HFFc6 (cell line): ENCODE data around the gene DDX1. TPM values are rescaled to one million over a fixed set of nuclear protein-coding genes. Genes with fewer than 3 reads are reported as not detected.

Experiments used
- DNase-seq: peaks from one replicate; pipeline ENCODE4 v3.0.0-alpha.2; 2018
- H3K27ac Mint-ChIP-seq: 2 replicates; pipeline ENCODE4 v1.8.0; 2020; ENCODE audit warnings: mild to moderate bottlenecking, mixed read lengths
- H3K27me3 Mint-ChIP-seq: 2 replicates; pipeline ENCODE4 v1.8.0; 2021; ENCODE audit warnings: mild to moderate bottlenecking, moderate library complexity, mixed read lengths; ENCODE audit not compliant: insufficient read depth
- H3K36me3 Mint-ChIP-seq: 2 replicates; pipeline ENCODE4 v1.8.0; 2021; ENCODE audit warnings: low read depth, mixed read lengths
- H3K4me1 Mint-ChIP-seq: 2 replicates; pipeline ENCODE4 v1.8.0; 2020; ENCODE audit warnings: low read depth, mixed read lengths
- H3K4me3 Mint-ChIP-seq: 2 replicates; pipeline ENCODE4 v1.8.0; 2020; ENCODE audit warnings: mild to moderate bottlenecking, moderate library complexity, mixed read lengths
- H3K9me3 Mint-ChIP-seq: 2 replicates; pipeline ENCODE4 v1.8.0; 2020; ENCODE audit warnings: mild to moderate bottlenecking, mixed read lengths
- CTCF ChIP-seq: fragments of 200-600 bp; sonication (generic); IDR thresholded peaks from 2 replicates; pipeline ENCODE4 v1.5.0; 2021; ENCODE audit warnings: antibody characterized with exemption, mild to moderate bottlenecking
- total RNA-seq, 6 experiments: library from RNA; stranded (reverse); fragmentation: NEBNext Ultra II Directional; extraction: Animal tissue kit (Norgen Biotek cat#: 25700); gene quantifications; 2 replicates in 1 of 6; 3 replicates in 5 of 6; pipeline ENCODE4 v1.2.3, GENCODE V29; 2021

Gene DDX1
- total RNA-seq, 6 experiments from 2014 or later = 111 to 123 (median 113) TPM

- TF ChIP-seq CTCF = no peak
- Mint-ChIP-seq H3K9me3 (no peaks in the 10 kb centered on the region), H3K4me3 (no peak overlapping the region), H3K4me1 (peaks cover 33% of the 10 kb centered on the region), H3K36me3 (peaks cover 43% of the 10 kb centered on the region), H3K27me3 (no peaks in the 10 kb centered on the region; the same call in 1 of the 2 replicates), H3K27ac (no peak overlapping the region; the same call in 1 of the 2 replicates)
- DNase-seq = no peak
Observed at GRCh38 chr2:15633043-15633970, 41.6 kb downstream of the DDX1 start.

GRCh38 chr2:15633971-15634346 is 42.3 kb downstream of the DDX1 start:
- no peak for TF ChIP-seq CTCF
- peaks cover 40% of the 10 kb centered on the region for H3K4me1 Mint-ChIP-seq

GRCh38 chr2:15634846-15635490 is 43.3 kb downstream of the DDX1 start:
- H3K4me3 Mint-ChIP-seq = peak overlapping the region; percentile 7; the same call in 1 of the 2 replicates
- peaks cover 49% of the 10 kb centered on the region for H3K4me1 Mint-ChIP-seq
- H3K36me3 Mint-ChIP-seq = peaks cover 36% of the 10 kb centered on the region
- H3K9me3 Mint-ChIP-seq = no peaks in the 10 kb centered on the region
- DNase-seq = peak; percentile 32
- H3K27me3 Mint-ChIP-seq = no peaks in the 10 kb centered on the region; the same call in 1 of the 2 replicates
- peak overlapping the region; percentile 51 for H3K27ac Mint-ChIP-seq
- TF ChIP-seq CTCF = no peak

More at GRCh38 chr2:15633971-15634346, 42.3 kb downstream of the DDX1 start:
- no peak overlapping the region for H3K4me3 Mint-ChIP-seq
- H3K36me3 Mint-ChIP-seq = peaks cover 43% of the 10 kb centered on the region
- no peak for DNase-seq
- H3K27me3 Mint-ChIP-seq = no peaks in the 10 kb centered on the region; the same call in 1 of the 2 replicates
- H3K27ac Mint-ChIP-seq = no peak overlapping the region
- H3K9me3 Mint-ChIP-seq = no peaks in the 10 kb centered on the region

- Mint-ChIP-seq H3K4me1 (peaks cover 55% of the 10 kb centered on the region), H3K27ac (peak overlapping the region; percentile 64; the same call in 1 of the 2 replicates)
Observed at GRCh38 chr2:15636972-15637785, 45.5 kb downstream of the DDX1 start.

More at GRCh38 chr2:15636972-15637785, 45.5 kb downstream of the DDX1 start:
- Mint-ChIP-seq H3K9me3 (no peaks in the 10 kb centered on the region; the same call in 1 of the 2 replicates), H3K27me3 (no peaks in the 10 kb centered on the region), H3K36me3 (peaks cover 37% of the 10 kb centered on the region), H3K4me3 (no peak overlapping the region)
- TF ChIP-seq CTCF = peak; percentile 94
- DNase-seq = peak; percentile 68
